ENCODE measurements around the gene PDE6A. TPM values are rescaled to one million over a fixed set of nuclear protein-coding genes. Genes with fewer than 3 reads are reported as not detected.

Gene PDE6A
- total RNA-seq, 1 donor from 2014 or later, result not detected

DNA sequence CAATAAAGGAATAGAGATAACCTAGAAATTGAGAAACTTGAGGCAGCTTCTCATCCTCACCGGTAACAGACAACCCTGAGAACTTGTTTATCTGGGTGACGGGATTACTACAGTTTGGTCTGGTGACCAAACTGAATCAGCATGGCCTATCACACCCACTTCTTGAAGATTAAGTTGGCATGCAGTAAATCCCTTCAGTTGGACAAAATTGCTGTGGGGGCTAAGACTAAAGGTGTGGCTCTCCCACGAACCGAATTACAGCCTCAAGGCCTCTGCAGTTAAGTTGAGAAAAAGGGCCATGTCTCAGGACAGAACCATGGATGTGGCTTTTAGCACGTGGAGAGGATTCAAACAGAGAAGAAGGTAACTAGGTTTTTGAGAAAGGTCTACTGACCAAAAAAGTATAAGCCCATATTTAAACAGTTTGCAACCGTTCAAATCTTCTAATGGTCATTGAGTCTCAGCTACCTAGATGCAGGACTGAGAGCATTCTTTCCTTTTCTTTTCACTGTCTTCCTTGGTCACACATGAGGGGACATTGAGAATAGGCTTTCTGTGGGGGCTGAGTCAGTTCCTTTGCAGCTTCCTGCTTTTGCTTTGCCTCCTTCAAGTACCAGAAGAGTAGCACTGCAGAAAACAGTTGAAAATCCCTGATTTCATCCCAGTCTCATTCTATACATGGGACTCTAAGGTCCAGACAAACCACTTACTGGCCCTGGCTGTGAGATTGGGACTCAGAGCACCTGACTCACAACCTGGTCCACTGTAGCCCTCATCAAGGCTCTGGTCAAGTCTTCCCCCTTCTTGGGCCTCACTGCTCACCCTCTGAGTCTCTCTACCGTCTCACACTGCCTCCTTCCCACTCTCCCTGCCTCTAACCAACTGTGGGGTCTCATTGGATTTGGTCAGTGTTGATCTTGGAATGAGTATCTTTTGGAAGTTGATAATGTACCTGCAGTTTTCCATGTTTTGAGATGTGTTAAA is 30.9 kb downstream of the PDE6A start:
- TF ChIP-seq, protein P1, sequence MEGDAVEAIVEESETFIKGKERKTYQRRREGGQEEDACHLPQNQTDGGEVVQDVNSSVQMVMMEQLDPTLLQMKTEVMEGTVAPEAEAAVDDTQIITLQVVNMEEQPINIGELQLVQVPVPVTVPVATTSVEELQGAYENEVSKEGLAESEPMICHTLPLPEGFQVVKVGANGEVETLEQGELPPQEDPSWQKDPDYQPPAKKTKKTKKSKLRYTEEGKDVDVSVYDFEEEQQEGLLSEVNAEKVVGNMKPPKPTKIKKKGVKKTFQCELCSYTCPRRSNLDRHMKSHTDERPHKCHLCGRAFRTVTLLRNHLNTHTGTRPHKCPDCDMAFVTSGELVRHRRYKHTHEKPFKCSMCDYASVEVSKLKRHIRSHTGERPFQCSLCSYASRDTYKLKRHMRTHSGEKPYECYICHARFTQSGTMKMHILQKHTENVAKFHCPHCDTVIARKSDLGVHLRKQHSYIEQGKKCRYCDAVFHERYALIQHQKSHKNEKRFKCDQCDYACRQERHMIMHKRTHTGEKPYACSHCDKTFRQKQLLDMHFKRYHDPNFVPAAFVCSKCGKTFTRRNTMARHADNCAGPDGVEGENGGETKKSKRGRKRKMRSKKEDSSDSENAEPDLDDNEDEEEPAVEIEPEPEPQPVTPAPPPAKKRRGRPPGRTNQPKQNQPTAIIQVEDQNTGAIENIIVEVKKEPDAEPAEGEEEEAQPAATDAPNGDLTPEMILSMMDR (IDR thresholded peaks at IDR 0.05), result no peak
- Histone ChIP-seq H3K27ac (no peak overlapping the region), H3K36me3 (no peaks in the 10 kb centered on the region), H3K4me1 (peaks cover 3 to 15% of the 10 kb centered on the region in 2 donors), H3K4me3 (no peak overlapping the region), H3K9me3 (peaks cover 0 to 15% of the 10 kb centered on the region in 2 donors), H3K27me3 (no peaks in the 10 kb centered on the region)
- intact Hi-C loops (cut with DNase I), result loop anchor here (10.0 kb wide), 1 partner anchor 51 kb away; the partner anchor contains the start of gene SLC26A2
- DNase-seq (ENCODE audit: low spot score in 2 of 2), result peak in 1 of 2 donors; percentile 12

DNA sequence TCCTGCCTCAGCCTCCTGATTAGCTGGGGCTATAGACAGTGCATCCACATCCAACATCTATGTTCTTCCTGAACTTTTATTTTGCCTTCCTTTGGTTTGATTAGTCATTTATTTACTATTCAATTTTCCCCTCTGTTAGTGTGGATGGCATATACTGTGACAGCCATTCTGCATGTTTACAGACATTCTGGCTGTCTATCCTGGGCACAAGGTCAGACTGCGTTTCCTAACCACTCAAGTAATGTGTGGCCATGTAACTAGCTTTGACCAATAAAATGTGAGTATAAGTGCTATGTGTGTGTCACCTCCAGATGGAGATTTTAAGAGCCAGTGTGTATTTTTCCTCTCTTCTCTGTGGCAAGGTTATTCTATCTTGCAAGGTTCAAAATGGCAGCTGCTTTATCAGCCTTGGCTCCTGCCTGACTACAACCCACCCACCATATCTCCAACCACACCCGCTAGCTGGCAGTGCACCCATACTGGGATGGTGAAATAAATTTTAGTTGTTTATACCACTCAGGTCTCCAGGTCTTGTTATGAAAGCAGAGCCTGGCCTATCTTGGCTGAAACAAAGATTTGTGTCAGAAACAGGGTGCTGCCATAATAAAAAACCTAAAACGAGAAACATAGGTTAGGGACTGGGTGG is 32.2 kb downstream of the PDE6A start:
- no peak for DNase-seq (ENCODE audit: low spot score in 2 of 2)
- Histone ChIP-seq H3K4me3 (no peak overlapping the region), H3K27ac (no peak overlapping the region), H3K27me3 (no peaks in the 10 kb centered on the region), H3K9me3 (peaks cover 0 to 15% of the 10 kb centered on the region in 2 donors), H3K4me1 (peaks cover 2 to 5% of the 10 kb centered on the region in 2 donors), H3K36me3 (no peaks in the 10 kb centered on the region)
- intact Hi-C loops (cut with DNase I), result loop anchor here (10.0 kb wide), 1 partner anchor 52 kb away; the partner anchor contains the start of gene SLC26A2
- TF ChIP-seq, protein P1 (IDR thresholded peaks at IDR 0.05), result no peak

DNA sequence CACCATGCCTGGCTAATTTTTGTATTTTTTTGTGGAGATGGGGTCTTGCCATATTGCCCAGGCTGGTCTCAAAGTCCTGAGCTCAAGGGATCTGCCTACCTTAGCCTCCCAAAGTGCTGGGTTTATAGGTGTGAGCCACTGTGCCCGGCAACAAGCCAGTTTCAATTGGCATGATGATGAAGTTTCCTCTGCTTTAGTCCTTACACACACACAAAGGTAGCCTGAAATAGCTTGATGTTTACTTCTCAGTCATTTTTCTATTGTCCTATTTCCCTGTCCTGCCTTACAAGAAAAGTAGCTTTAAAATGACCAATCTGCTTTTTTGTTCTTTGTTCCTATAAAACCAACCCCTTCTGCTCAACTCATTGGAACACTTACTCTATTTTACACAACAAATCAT is 33.6 kb downstream of the PDE6A start:
- Histone ChIP-seq H3K36me3 (no peaks in the 10 kb centered on the region), H3K27me3 (no peaks in the 10 kb centered on the region), H3K4me1 (no peaks in the 10 kb centered on the region), H3K4me3 (no peak overlapping the region), H3K27ac (no peak overlapping the region), H3K9me3 (peaks cover 0 to 7% of the 10 kb centered on the region in 2 donors)
- TF ChIP-seq, protein P1 (IDR thresholded peaks at IDR 0.05), result no peak
- intact Hi-C loops (cut with DNase I), result loop anchor here (10.0 kb wide), 1 partner anchor 54 kb away; the partner anchor contains the start of gene SLC26A2
- DNase-seq (ENCODE audit: low spot score in 2 of 2), result no peak

DNA sequence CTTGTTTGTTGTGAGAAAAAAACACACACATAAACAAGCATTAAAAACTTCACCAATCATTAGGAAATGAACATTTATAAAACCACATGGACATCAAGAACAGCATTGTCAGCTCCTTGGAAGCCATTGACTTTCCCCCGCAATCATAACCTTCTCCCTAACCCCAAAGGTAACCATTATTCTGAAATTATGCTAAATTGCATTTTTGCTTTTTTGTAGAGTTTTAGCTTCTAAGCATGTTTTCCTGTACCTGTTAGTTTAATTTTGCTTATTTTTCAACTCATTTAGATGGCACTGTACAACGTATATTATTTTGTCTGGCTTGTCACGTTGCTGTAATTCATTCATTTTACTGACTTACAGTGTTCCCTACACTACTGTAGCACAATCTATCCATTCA is 36.8 kb downstream of the PDE6A start:
- TF ChIP-seq, protein P1 (IDR thresholded peaks at IDR 0.05), result no peak
- no peaks in the 10 kb centered on the region for H3K9me3 ChIP-seq
- no peak overlapping the region for H3K4me3 ChIP-seq
- DNase-seq (ENCODE audit: low spot score in 2 of 2), result no peak
- H3K27ac ChIP-seq, result no peak overlapping the region
- no peaks in the 10 kb centered on the region for H3K4me1 ChIP-seq
- intact Hi-C loops (cut with DNase I), result no loop called here
- no peaks in the 10 kb centered on the region for H3K27me3 ChIP-seq
- no peaks in the 10 kb centered on the region for H3K36me3 ChIP-seq

DNA sequence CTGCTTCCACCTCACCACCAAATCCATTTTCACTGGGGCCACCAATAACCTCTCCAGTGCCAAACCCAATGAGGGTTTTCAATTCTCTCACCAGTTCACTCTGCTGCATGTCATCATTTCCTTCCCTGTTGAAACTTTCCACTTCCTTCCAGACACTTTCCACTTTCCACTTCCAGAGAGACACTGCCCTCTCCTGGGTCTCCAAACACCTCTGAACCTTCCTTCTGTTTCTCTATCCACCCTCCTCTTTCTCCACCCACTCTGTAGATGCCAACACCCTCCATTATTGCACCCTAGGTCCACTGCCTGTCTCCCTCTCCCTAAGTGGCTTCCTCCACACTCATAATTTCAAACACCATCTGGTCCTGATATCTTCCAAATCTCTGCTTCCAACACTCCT is 39.6 kb downstream of the PDE6A start:
- no peaks in the 10 kb centered on the region for H3K36me3 ChIP-seq
- TF ChIP-seq, protein P1 (IDR thresholded peaks at IDR 0.05), result no peak
- no peaks in the 10 kb centered on the region for H3K4me1 ChIP-seq
- no peaks in the 10 kb centered on the region for H3K27me3 ChIP-seq
- no peaks in the 10 kb centered on the region for H3K9me3 ChIP-seq
- H3K4me3 ChIP-seq, result no peak overlapping the region
- DNase-seq (ENCODE audit: low spot score in 2 of 2), result no peak
- intact Hi-C loops (cut with DNase I), result no loop called here
- no peak overlapping the region for H3K27ac ChIP-seq

Data from ascending aorta (tissue), 2 donors.